Gastroesophageal sphincter (tissue), 4 donors: ENCODE measurements around the gene VMP1. TPM values are rescaled to one million over a fixed set of nuclear protein-coding genes. Genes with fewer than 3 reads are reported as not detected.
"Not testable (repeated sequence)": the region's sequence is repeated elsewhere in the genome, so short reads cannot be mapped to it uniquely, and the experiment has no call there.

ENCODE experiments used
- ATAC-seq: fragments of 150-250 bp; one replicate; pipeline ENCODE4 v1.9.1; 2016; ENCODE audit warnings: mild to moderate bottlenecking, moderate library complexity
- H3K27ac ChIP-seq, 4 donors: fragments of 200-600 bp; sonication (generic) in 3 of 4; 1 replicate in 3 of 4; 2 replicates in 1 of 4; pipeline ENCODE4 v1.5.1; 2016 to 2019
- H3K27me3 ChIP-seq: fragments of 200-600 bp; sonication (generic); one replicate; pipeline ENCODE4 v1.5.1; 2019
- H3K36me3 ChIP-seq, 2 donors: fragments of 200-600 bp; sonication (generic); one replicate each; pipeline ENCODE4 v1.5.1; 2019; ENCODE audit warnings: control low read depth in 1 of 2
- H3K4me1 ChIP-seq, 3 donors: fragments of 200-600 bp; sonication (generic); 1 replicate in 2 of 3; 2 replicates in 1 of 3; pipeline ENCODE4 v1.5.1; 2016 to 2019; ENCODE audit warnings: control low read depth in 2 of 3
- H3K4me3 ChIP-seq, 2 donors: fragments of 200-600 bp; sonication (generic); one replicate each; pipeline ENCODE4 v1.5.1; 2019; ENCODE audit warnings: mild to moderate bottlenecking in 1 of 2, moderate library complexity in 1 of 2
- H3K9me3 ChIP-seq, 3 donors: fragments of 200-600 bp; sonication (generic); one replicate each; pipeline ENCODE4 v1.5.1; 2017 to 2019; ENCODE audit warnings: control low read depth in 2 of 3
- CTCF ChIP-seq, 4 experiments: fragments of 200-600 bp in 2 of 4; fragments of 450-650 bp in 2 of 4; sonication (generic) in 1 of 4; IDR thresholded peaks; one replicate each; pipeline ENCODE4 v1.5.1; 2017 to 2019; ENCODE audit warnings: antibody characterized with exemption in 4 of 4, mild to moderate bottlenecking in 2 of 4, moderate library complexity in 2 of 4
- EP300 ChIP-seq: sonication (generic); formaldehyde crosslinking; IDR thresholded peaks from one replicate; pipeline ENCODE4 v1.6.1; 2017; ENCODE audit warnings: antibody characterized with exemption, mild to moderate bottlenecking
- POLR2A ChIP-seq, 2 donors: fragments of 450-650 bp; IDR thresholded peaks; one replicate each; pipeline ENCODE4 v1.6.1; 2017; ENCODE audit warnings: antibody characterized with exemption in 2 of 2, mild to moderate bottlenecking in 2 of 2, moderate library complexity in 1 of 2
- POLR2AphosphoS5 ChIP-seq: sonication (generic); formaldehyde crosslinking; IDR thresholded peaks from one replicate; pipeline ENCODE4 v1.6.1; 2017; ENCODE audit warnings: antibody characterized with exemption
- WGBS, 2 donors: methylation state at CpG; one replicate each; pipeline ENCODE4 v1.1.5; 2018; ENCODE audit warnings: low coverage in 1 of 2; 5-methylcytosine and 5-hydroxymethylcytosine counted together
- total RNA-seq, 4 donors: library from RNA; depleted of rRNA; stranded (reverse); fragments of >200 nt; gene quantifications; one replicate each; pipeline ENCODE4 v1.1.0, GENCODE V29; 2016

Gene VMP1
- total RNA-seq, 4 donors from 2014 or later, result 50.8 to 175 (median 85.0) TPM

- not testable (repeated sequence) for ATAC-seq, H3K9me3 ChIP-seq, H3K27me3 ChIP-seq
- Histone ChIP-seq H3K36me3 (peaks cover 0 to 14% of the 10 kb centered on the region in 2 donors), H3K4me3 (peak overlapping the region; percentile 60 to 96), H3K4me1 (peaks cover 5 to 84% (median 10%) of the 10 kb centered on the region in 3 donors), H3K27ac (peak overlapping the region; percentile 90 to 100 (median 94))
- 22 to 33% methylated on average over 7 of the region's 7 CpGs for WGBS, 2 donors
- peak; percentile 47 for TF ChIP-seq POLR2AphosphoS5
Measured at GRCh38 chr17:59841091-59841881, 133.8 kb downstream of the VMP1 start.

- H3K4me3 ChIP-seq, result peak overlapping the region in 1 of 2 donors; percentile 60
- H3K27ac ChIP-seq, result peak overlapping the region; percentile 45 to 94 (median 92)
- ATAC-seq, H3K27me3 ChIP-seq, H3K9me3 ChIP-seq: not testable (repeated sequence)
- peaks cover 0 to 14% of the 10 kb centered on the region in 2 donors for H3K36me3 ChIP-seq
- peaks cover 10 to 84% (median 11%) of the 10 kb centered on the region in 3 donors for H3K4me1 ChIP-seq
- WGBS, 2 donors, result 53 to 61% methylated on average over 4 of the region's 4 CpGs
Measured at GRCh38 chr17:59841882-59842263, 134.4 kb downstream of the VMP1 start.

- H3K4me1 ChIP-seq, result peaks cover 10 to 90% (median 16%) of the 10 kb centered on the region in 3 donors
- TF ChIP-seq POLR2AphosphoS5 (peak; percentile 69), EP300 (no peak), POLR2A (IDR thresholded peaks at IDR 0.05) (peak in 1 of 2 donors; percentile 5)
- no peaks in the 10 kb centered on the region for H3K27me3 ChIP-seq
- 63 to 71% methylated on average over 3 to 4 of the region's 13 CpGs for whole genome bisulfite sequencing, 2 donors
- peaks cover 0 to 14% of the 10 kb centered on the region in 2 donors for H3K36me3 ChIP-seq
- no peak for ATAC-seq
- H3K9me3 ChIP-seq, result no peaks in the 10 kb centered on the region
- H3K4me3 ChIP-seq, result no peak overlapping the region
- peak overlapping the region; percentile 13 to 94 (median 82) for H3K27ac ChIP-seq
Measured at GRCh38 chr17:59842901-59843652, 135.6 kb downstream of the VMP1 start.

GRCh38 chr17:59844884-59845594 is 137.6 kb downstream of the VMP1 start:
- peaks cover 10 to 79% (median 16%) of the 10 kb centered on the region in 3 donors for H3K4me1 ChIP-seq
- H3K4me3 ChIP-seq, result no peak overlapping the region
- TF ChIP-seq POLR2A (IDR thresholded peaks at IDR 0.05) (no peak), EP300 (no peak), POLR2AphosphoS5 (no peak), CTCF (IDR thresholded peaks at IDR 0.05) (no peak)
- peaks cover 0 to 10% of the 10 kb centered on the region in 2 donors for H3K36me3 ChIP-seq
- peak overlapping the region in 3 of 4 donors; percentile 87 to 94 (median 90) for H3K27ac ChIP-seq
- ATAC-seq, result no peak
- 56 to 67% methylated on average over 1 to 2 of the region's 3 CpGs for WGBS, 2 donors
- H3K27me3 ChIP-seq, result no peaks in the 10 kb centered on the region
- H3K9me3 ChIP-seq, result no peaks in the 10 kb centered on the region

- TF ChIP-seq CTCF (IDR thresholded peaks at IDR 0.05), result no peak
- TF ChIP-seq POLR2AphosphoS5, result peak; percentile 30
- TF ChIP-seq EP300, result no peak
- Histone ChIP-seq H3K27me3 (no peaks in the 10 kb centered on the region), H3K36me3 (peaks cover 0 to 7% of the 10 kb centered on the region in 2 donors), H3K4me1 (peaks cover 5 to 74% (median 16%) of the 10 kb centered on the region in 3 donors), H3K27ac (peak overlapping the region; percentile 85 to 94 (median 88)), H3K4me3 (no peak overlapping the region), H3K9me3 (no peaks in the 10 kb centered on the region)
- ATAC-seq, result peak; percentile 8
- WGBS, 2 donors, result 30 to 42% methylated on average over 3 of the region's 3 CpGs
Measured at GRCh38 chr17:59845595-59846393, 138.3 kb downstream of the VMP1 start.
